Gastrocnemius medialis (tissue), 4 donors: ENCODE results near the gene MRPL3.

Source experiments
- POLR2A ChIP-seq, 2 donors: fragments of 450-650 bp; IDR thresholded peaks; one replicate each; pipeline ENCODE4 v1.6.1; 2017; ENCODE audit warnings: antibody characterized with exemption in 2 of 2, mild to moderate bottlenecking in 2 of 2, moderate library complexity in 2 of 2
- TF ChIP-seq, protein P1 (sequence below), 5 experiments: fragments of 450-650 bp in 3 of 5; fragments of 200-600 bp in 2 of 5; sonication (generic) in 2 of 5; IDR thresholded peaks in 4 of 5; conservative IDR thresholded peaks in 1 of 5; 1 replicate in 4 of 5; 2 replicates in 1 of 5; pipeline ENCODE4 v1.5.1; 2016 to 2019; ENCODE audit warnings: antibody characterized with exemption in 5 of 5, mild to moderate bottlenecking in 3 of 5, moderate library complexity in 3 of 5

DNA sequence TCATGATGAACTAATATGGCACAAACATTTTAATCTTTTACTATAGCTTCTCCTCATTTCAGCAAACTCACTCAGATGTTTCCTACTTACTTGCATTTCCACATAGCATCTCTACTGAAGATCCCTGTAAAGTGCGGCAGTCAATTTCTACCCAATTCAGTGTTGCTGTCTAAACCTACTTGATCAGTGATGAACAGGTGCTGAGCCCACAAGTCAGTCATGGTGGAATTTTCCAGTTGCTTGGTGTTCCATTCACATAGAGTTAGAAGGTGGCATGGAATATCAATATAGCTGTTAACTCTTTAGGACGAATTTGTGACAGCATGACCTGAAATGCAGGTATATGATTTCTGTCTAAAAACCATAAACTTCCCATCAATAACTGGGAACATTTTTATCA, 22.7 kb downstream of the MRPL3 start:
- TF ChIP-seq, protein P1, sequence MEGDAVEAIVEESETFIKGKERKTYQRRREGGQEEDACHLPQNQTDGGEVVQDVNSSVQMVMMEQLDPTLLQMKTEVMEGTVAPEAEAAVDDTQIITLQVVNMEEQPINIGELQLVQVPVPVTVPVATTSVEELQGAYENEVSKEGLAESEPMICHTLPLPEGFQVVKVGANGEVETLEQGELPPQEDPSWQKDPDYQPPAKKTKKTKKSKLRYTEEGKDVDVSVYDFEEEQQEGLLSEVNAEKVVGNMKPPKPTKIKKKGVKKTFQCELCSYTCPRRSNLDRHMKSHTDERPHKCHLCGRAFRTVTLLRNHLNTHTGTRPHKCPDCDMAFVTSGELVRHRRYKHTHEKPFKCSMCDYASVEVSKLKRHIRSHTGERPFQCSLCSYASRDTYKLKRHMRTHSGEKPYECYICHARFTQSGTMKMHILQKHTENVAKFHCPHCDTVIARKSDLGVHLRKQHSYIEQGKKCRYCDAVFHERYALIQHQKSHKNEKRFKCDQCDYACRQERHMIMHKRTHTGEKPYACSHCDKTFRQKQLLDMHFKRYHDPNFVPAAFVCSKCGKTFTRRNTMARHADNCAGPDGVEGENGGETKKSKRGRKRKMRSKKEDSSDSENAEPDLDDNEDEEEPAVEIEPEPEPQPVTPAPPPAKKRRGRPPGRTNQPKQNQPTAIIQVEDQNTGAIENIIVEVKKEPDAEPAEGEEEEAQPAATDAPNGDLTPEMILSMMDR (IDR thresholded peaks at IDR 0.05 in 4 of 5, conservative IDR thresholded peaks at IDR 0.05 in 1 of 5): no peak
- TF ChIP-seq POLR2A (IDR thresholded peaks at IDR 0.05): no peak
